ENCODE measurements around the gene TMEM219. TPM values are rescaled to one million over a fixed set of nuclear protein-coding genes. Genes with fewer than 3 reads are reported as not detected.

Gene TMEM219
- total and polyA plus RNA-seq, 4 donors: 25.5 to 75.9 (median 46.9) TPM

- H3K4me3 ChIP-seq (ENCODE audit: low read depth in 1 of 3, low read length in 3 of 3): no peak overlapping the region
- H3K36me3 ChIP-seq (ENCODE audit: control insufficient read depth in 4 of 4, insufficient read depth in 3 of 4, low read depth in 1 of 4, low read length in 3 of 4): peaks cover 0 to 6% (median 3%) of the 10 kb centered on the region in 4 donors
- no peak overlapping the region for H3K27ac ChIP-seq (ENCODE audit: low read depth in 1 of 2, low read length in 2 of 2)
- peaks cover 0 to 5% (median 0%) of the 10 kb centered on the region in 4 donors for H3K27me3 ChIP-seq (ENCODE audit: control insufficient read depth in 4 of 4, insufficient read depth in 4 of 4, low read length in 3 of 4)
- no peak overlapping the region for H3K9ac ChIP-seq (ENCODE audit: low read depth in 1 of 2, low read length in 2 of 2)
- peaks cover 0 to 3% (median 1%) of the 10 kb centered on the region in 4 donors for H3K4me1 ChIP-seq (ENCODE audit: control insufficient read depth in 4 of 4, insufficient read depth in 4 of 4, low read length in 3 of 4)
- TF ChIP-seq RXRA (IDR thresholded peaks at IDR 0.05) (no peak), YY1 (IDR thresholded peaks at IDR 0.05) (no peak), GABPA (IDR thresholded peaks at IDR 0.05 in 1 of 2, conservative IDR thresholded peaks at IDR 0.05 in 1 of 2) (no peak), MAX (IDR thresholded peaks at IDR 0.05) (no peak), CTCF (IDR thresholded peaks at IDR 0.05; ENCODE audit: low read depth, low read length, missing input control) (peak; percentile 78), RAD21 (IDR thresholded peaks at IDR 0.05) (peak; percentile 73 to 82)
- WGBS: 68% methylated on average over 35 of the region's 35 CpGs
- no peak for DNase-seq (ENCODE audit: low spot score)
- H3K9me3 ChIP-seq (ENCODE audit: control insufficient read depth in 4 of 4, low read length in 3 of 4): no peaks in the 10 kb centered on the region
Observed at GRCh38 chr16:30005341-30006094, 43.6 kb downstream of the TMEM219 start.

GRCh38 chr16:30006095-30006473 is 44.2 kb downstream of the TMEM219 start:
- Histone ChIP-seq H3K9me3 (ENCODE audit: control insufficient read depth in 4 of 4, low read length in 3 of 4) (no peaks in the 10 kb centered on the region), H3K27me3 (ENCODE audit: control insufficient read depth in 4 of 4, insufficient read depth in 4 of 4, low read length in 3 of 4) (peaks cover 0 to 5% (median 1%) of the 10 kb centered on the region in 4 donors), H3K4me1 (ENCODE audit: control insufficient read depth in 4 of 4, insufficient read depth in 4 of 4, low read length in 3 of 4) (peaks cover 1 to 7% (median 3%) of the 10 kb centered on the region in 4 donors), H3K36me3 (ENCODE audit: control insufficient read depth in 4 of 4, insufficient read depth in 3 of 4, low read depth in 1 of 4, low read length in 3 of 4) (peaks cover 0 to 4% (median 3%) of the 10 kb centered on the region in 4 donors), H3K9ac (ENCODE audit: low read depth in 1 of 2, low read length in 2 of 2) (no peak overlapping the region), H3K27ac (ENCODE audit: low read depth in 1 of 2, low read length in 2 of 2) (no peak overlapping the region), H3K4me3 (ENCODE audit: low read depth in 1 of 3, low read length in 3 of 3) (no peak overlapping the region)
- 90% methylated on average over 18 of the region's 18 CpGs for WGBS
- no peak for DNase-seq (ENCODE audit: low spot score)
- TF ChIP-seq YY1 (IDR thresholded peaks at IDR 0.05) (no peak), FOXA1 (IDR thresholded peaks at IDR 0.05) (no peak), JUND (IDR thresholded peaks at IDR 0.05) (no peak), FOXA2 (IDR thresholded peaks at IDR 0.05) (no peak), REST (IDR thresholded peaks at IDR 0.05) (no peak), SP1 (IDR thresholded peaks at IDR 0.05) (no peak), HNF4A (conservative IDR thresholded peaks at IDR 0.05) (no peak), ZBTB33 (IDR thresholded peaks at IDR 0.05) (no peak), RXRA (IDR thresholded peaks at IDR 0.05) (no peak), HNF4G (IDR thresholded peaks at IDR 0.05) (no peak), TAF1 (conservative IDR thresholded peaks at IDR 0.05) (no peak), EGR1 (IDR thresholded peaks at IDR 0.05; ENCODE audit: low read depth in 2 of 2) (no peak), MAX (IDR thresholded peaks at IDR 0.05) (no peak)
